Esophagus muscularis mucosa (tissue), 4 donors: ENCODE results near the gene MYO1G. TPM values are rescaled to one million over a fixed set of nuclear protein-coding genes. Genes with fewer than 3 reads are reported as not detected.

Source experiments
- DNase-seq: peaks from one replicate; pipeline ENCODE4 v3.0.0-alpha.2; 2017; ENCODE audit errors: extremely low spot score
- H3K27ac ChIP-seq, 4 donors: fragments of 200-600 bp; sonication (generic); replicated peaks in 1 of 4; 1 replicate in 3 of 4; 2 replicates in 1 of 4; pipeline ENCODE4 v1.5.1; 2016 to 2019; ENCODE audit warnings: mild to moderate bottlenecking in 1 of 4
- H3K27me3 ChIP-seq, 4 donors: fragments of 200-600 bp; sonication (generic); one replicate each; pipeline versions ENCODE4 v1.5.1 to v1.6.0; 2016 to 2019
- H3K36me3 ChIP-seq, 4 donors: fragments of 200-600 bp; sonication (generic); one replicate each; pipeline ENCODE4 v1.5.1; 2016 to 2019
- H3K4me1 ChIP-seq, 4 donors: fragments of 200-600 bp; sonication (generic); one replicate each; pipeline ENCODE4 v1.5.1; 2016 to 2019
- H3K4me3 ChIP-seq, 4 donors: fragments of 200-600 bp; sonication (generic); 1 replicate in 2 of 4; 2 replicates in 2 of 4; pipeline ENCODE4 v1.5.1; 2016 to 2019; ENCODE audit warnings: mild to moderate bottlenecking in 4 of 4, moderate library complexity in 1 of 4
- H3K9me3 ChIP-seq, 4 donors: fragments of 200-600 bp; sonication (generic); 1 replicate in 3 of 4; 2 replicates in 1 of 4; pipeline ENCODE4 v1.5.1; 2016 to 2019
- EP300 ChIP-seq: sonication (generic); formaldehyde crosslinking; IDR thresholded peaks from one replicate; pipeline ENCODE4 v1.6.1; 2017; ENCODE audit warnings: antibody characterized with exemption
- POLR2A ChIP-seq: fragments of 450-650 bp; IDR thresholded peaks from one replicate; pipeline ENCODE4 v1.6.1; 2017; ENCODE audit warnings: antibody characterized with exemption, moderate library complexity, mild to moderate bottlenecking, low read depth
- POLR2AphosphoS5 ChIP-seq, 2 donors: sonication (generic); formaldehyde crosslinking; IDR thresholded peaks; one replicate each; pipeline ENCODE4 v1.6.1; 2017; ENCODE audit warnings: antibody characterized with exemption in 2 of 2
- WGBS: methylation state at CpG from one replicate; pipeline ENCODE4 v1.1.5; 2018; 5-methylcytosine and 5-hydroxymethylcytosine counted together
- intact Hi-C: fragments of 100-400 bp; cut with DNase I; formaldehyde crosslinking; loops from one replicate; pipeline ENCODE4 v1.15.1; 2023
- total RNA-seq, 4 donors: library from RNA; depleted of rRNA; stranded (reverse); fragments of >200 nt; gene quantifications; one replicate each; pipeline versions ENCODE4 v1.1.0 to v1.2.1, GENCODE V29; 2016
- TF ChIP-seq, protein P1 (sequence below), 3 experiments: fragments of 200-600 bp in 2 of 3; fragments of 450-650 bp in 1 of 3; sonication (generic) in 2 of 3; IDR thresholded peaks; one replicate each; pipeline ENCODE4 v1.5.1; 2017 to 2019; ENCODE audit warnings: antibody characterized with exemption in 3 of 3, mild to moderate bottlenecking in 2 of 3, moderate library complexity in 1 of 3

MYO1G gene
- total RNA-seq, 4 donors from 2014 or later: 0.78 to 6.8 (median 3.1) TPM

DNA sequence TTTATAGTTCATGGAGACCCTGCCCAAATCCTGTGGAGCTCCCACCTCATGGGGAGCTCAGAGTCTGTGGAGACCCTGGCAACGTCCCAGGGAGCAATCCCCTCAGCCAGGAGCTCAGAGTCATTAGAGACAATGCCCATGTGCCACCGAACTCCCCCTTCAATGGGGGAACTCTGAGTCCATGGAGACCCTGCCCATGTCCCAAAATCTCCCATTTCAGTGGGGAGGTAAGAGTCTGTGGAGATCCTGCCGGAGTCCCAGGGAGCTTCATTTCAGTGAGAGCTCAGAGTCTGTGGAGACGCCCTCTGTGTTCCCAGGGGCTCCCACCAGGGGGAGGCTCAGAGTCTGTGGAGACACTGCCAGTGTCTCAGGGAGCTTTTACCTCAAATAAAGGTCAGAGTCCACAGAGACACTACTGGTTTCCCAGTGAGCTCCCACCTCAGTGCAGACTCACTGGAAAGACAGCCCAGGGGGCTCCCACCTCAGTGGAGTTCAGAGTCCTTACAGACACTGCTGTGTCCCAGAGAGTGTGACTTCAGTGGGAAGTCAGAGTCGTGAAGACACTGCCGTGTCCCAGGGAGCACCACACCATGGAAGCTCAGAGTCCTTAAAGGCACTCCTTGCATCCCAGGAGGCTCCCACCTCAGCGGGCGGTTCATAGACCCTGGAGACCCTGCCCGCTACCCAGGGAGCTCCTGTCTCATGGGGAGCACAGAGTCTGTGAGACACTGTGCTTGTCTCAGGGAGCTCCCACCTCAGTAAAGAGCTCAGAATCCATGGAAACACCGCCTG, 5.0 kb downstream of the MYO1G start:
- Histone ChIP-seq H3K27ac (no peak overlapping the region), H3K27me3 (no peaks in the 10 kb centered on the region), H3K4me1 (peaks cover 11 to 20% (median 18%) of the 10 kb centered on the region in 4 donors), H3K9me3 (no peaks in the 10 kb centered on the region), H3K36me3 (peaks cover 0 to 13% (median 4%) of the 10 kb centered on the region in 4 donors), H3K4me3 (no peak overlapping the region)
- intact Hi-C loops: loop anchor here (5.0 kb wide), 1 partner anchor 163 kb away; no protein-coding TSS in a partner anchor
- WGBS: 69% methylated on average over 6 of the region's 10 CpGs
- TF ChIP-seq, protein P1, sequence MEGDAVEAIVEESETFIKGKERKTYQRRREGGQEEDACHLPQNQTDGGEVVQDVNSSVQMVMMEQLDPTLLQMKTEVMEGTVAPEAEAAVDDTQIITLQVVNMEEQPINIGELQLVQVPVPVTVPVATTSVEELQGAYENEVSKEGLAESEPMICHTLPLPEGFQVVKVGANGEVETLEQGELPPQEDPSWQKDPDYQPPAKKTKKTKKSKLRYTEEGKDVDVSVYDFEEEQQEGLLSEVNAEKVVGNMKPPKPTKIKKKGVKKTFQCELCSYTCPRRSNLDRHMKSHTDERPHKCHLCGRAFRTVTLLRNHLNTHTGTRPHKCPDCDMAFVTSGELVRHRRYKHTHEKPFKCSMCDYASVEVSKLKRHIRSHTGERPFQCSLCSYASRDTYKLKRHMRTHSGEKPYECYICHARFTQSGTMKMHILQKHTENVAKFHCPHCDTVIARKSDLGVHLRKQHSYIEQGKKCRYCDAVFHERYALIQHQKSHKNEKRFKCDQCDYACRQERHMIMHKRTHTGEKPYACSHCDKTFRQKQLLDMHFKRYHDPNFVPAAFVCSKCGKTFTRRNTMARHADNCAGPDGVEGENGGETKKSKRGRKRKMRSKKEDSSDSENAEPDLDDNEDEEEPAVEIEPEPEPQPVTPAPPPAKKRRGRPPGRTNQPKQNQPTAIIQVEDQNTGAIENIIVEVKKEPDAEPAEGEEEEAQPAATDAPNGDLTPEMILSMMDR (IDR thresholded peaks at IDR 0.05): peak; percentile 36 to 56 (median 49)
- no peak for TF ChIP-seq POLR2A
- TF ChIP-seq POLR2AphosphoS5 (IDR thresholded peaks at IDR 0.05): no peak
- TF ChIP-seq EP300: no peak
- no peak for DNase-seq

DNA sequence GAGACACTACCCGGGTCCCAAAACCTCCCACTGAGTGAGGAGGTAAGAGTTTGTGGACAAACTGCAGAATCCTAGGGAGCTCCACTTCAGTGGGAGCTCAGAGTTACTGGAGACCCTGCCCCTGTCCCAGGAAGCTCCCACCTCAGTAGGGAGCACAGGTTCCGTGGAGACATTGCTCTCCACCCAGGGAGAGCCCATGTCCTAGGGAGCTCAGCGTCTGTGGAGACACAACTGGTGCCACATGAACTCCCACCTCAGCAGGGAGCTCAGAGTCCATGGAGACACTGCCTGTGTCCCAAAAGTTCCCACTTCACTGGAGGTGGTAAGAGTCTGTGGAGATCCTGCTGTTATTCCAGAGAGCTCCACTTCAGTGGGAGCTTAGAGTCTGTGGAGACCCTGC, 6.3 kb downstream of the MYO1G start:
- DNase-seq: no peak
- Histone ChIP-seq H3K36me3 (peaks cover 0 to 4% (median 1%) of the 10 kb centered on the region in 4 donors), H3K27ac (no peak overlapping the region), H3K4me1 (peaks cover 6 to 10% (median 8%) of the 10 kb centered on the region in 4 donors), H3K4me3 (no peak overlapping the region), H3K27me3 (no peaks in the 10 kb centered on the region), H3K9me3 (no peaks in the 10 kb centered on the region)
- 74% methylated on average over 3 of the region's 3 CpGs for WGBS
- TF ChIP-seq POLR2AphosphoS5 (IDR thresholded peaks at IDR 0.05) (no peak), POLR2A (no peak), EP300 (no peak)
- TF ChIP-seq, protein P1 (IDR thresholded peaks at IDR 0.05): no peak
- intact Hi-C loops: loop anchor here (5.0 kb wide), 1 partner anchor 165 kb away; no protein-coding TSS in a partner anchor

DNA sequence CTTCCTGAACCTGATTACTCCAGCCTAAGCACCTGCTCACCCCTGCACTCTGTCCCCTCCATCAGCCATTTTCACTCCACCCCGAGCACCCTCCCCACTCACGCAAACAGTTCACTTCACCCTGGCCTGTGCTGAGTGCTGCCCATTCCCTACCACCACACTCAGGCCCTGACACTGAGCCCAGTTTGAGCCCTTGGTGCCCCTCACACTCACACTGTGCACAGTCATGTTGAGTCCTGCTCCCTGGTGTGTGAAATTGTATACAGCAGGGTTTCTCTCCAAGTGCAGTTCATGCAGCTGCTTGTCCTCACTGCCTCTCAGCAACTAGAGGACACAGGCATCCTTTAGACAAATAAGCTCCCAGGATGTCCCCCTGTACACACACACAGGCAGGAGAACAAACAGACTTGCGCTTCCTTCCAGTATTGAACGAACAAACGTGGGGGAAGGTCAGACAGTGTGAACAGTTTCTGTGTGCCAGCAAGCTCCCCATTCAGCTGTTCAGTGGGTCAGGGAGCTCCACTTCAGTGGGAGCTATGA, 6.8 kb downstream of the MYO1G start:
- Histone ChIP-seq H3K27me3 (peaks cover 0 to under 1% (median 0%) of the 10 kb centered on the region in 4 donors), H3K36me3 (no peaks in the 10 kb centered on the region), H3K4me3 (no peak overlapping the region), H3K9me3 (no peaks in the 10 kb centered on the region), H3K27ac (no peak overlapping the region), H3K4me1 (peaks cover 0 to 4% (median 2%) of the 10 kb centered on the region in 4 donors)
- intact Hi-C loops: loop anchor here (5.0 kb wide), 1 partner anchor 165 kb away; no protein-coding TSS in a partner anchor
- no peak for DNase-seq
- TF ChIP-seq POLR2A (no peak), POLR2AphosphoS5 (IDR thresholded peaks at IDR 0.05) (no peak), EP300 (no peak)
- TF ChIP-seq, protein P1 (IDR thresholded peaks at IDR 0.05): no peak
- 80% methylated on average over 4 of the region's 5 CpGs for WGBS

DNA sequence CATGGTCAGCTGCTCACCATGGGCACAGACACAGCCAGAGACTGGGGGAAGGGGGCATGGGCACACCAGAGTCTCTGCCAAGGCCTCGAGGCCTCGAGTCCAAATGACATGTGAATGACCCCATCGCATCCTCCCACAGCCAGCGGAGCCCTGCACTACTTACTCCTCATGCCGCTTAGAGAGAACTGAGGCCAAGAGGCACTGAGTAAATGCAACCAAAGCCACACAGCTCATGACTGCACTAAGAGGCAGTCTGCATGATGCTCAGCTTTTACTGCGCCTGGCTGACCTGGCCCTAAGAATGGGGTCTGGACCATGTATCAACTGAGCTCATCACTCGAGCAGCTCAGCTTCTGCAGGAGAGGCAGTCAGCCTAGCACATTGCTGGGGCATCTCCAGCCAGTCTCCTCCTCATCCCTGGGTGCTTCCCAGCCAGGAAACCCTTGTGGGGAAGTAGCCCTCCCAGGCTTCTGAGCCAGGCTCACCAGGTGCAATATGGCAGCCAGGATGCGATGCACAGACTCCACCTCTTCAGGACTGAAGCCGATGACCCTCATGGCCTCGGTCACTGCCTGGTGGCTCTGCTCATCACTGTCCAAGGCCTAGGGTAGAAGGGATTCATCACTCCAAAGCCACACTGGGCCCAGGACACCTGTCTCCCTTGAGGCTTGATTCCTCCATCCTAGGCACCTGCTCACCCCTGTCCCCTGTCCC, 7.5 kb downstream of the MYO1G start:
- WGBS: 88% methylated on average over 5 of the region's 10 CpGs
- H3K27me3 ChIP-seq: peaks cover 0 to 4% (median 0%) of the 10 kb centered on the region in 4 donors
- DNase-seq: no peak
- H3K9me3 ChIP-seq: no peaks in the 10 kb centered on the region
- H3K4me1 ChIP-seq: no peaks in the 10 kb centered on the region
- no peaks in the 10 kb centered on the region for H3K36me3 ChIP-seq
- intact Hi-C loops: loop anchor here (5.0 kb wide), 1 partner anchor 166 kb away; no protein-coding TSS in a partner anchor
- H3K27ac ChIP-seq: no peak overlapping the region
- no peak for TF ChIP-seq POLR2A
- no peak for TF ChIP-seq POLR2AphosphoS5 (IDR thresholded peaks at IDR 0.05)
- TF ChIP-seq EP300: no peak
- TF ChIP-seq, protein P1 (IDR thresholded peaks at IDR 0.05): no peak
- H3K4me3 ChIP-seq: no peak overlapping the region
